Activated T-helper 2 cell treated with anti-CD3 and anti-CD28 coated beads, Interferon-gamma antibody, Interleukin-2, Interleukin-4, amounts not matched to agents 10 μg/mL and 5 μg/mL and 100 μg/mL, durations not matched to agents 14 hours and 24 hours and 36 hours (primary cell): ENCODE measurements around the gene SHMT2. TPM values are rescaled to one million over a fixed set of nuclear protein-coding genes. Genes with fewer than 3 reads are reported as not detected.
"Not testable (repeated sequence)": the region's sequence is repeated elsewhere in the genome, so short reads cannot be mapped to it uniquely, and the experiment has no call there.

Experiments
- DNase-seq: peaks from one replicate; pipeline ENCODE4 v3.0.0; 2021; ENCODE audit warnings: low spot score
- H3K27ac Mint-ChIP-seq: one replicate; pipeline ENCODE4 v1.8.0; 2021; ENCODE audit warnings: mixed read lengths
- H3K27me3 Mint-ChIP-seq: one replicate; pipeline ENCODE4 v1.8.0; 2021; ENCODE audit warnings: low read depth, mixed read lengths
- H3K36me3 Mint-ChIP-seq: one replicate; pipeline ENCODE4 v1.8.0; 2021; ENCODE audit warnings: low read depth, mixed read lengths
- H3K4me1 Mint-ChIP-seq: one replicate; pipeline ENCODE4 v1.8.0; 2021; ENCODE audit warnings: low read depth, mixed read lengths
- H3K4me3 Mint-ChIP-seq: one replicate; pipeline ENCODE4 v1.8.0; 2021; ENCODE audit warnings: low read depth, mild to moderate bottlenecking, moderate library complexity, mixed read lengths
- H3K9me3 Mint-ChIP-seq: one replicate; pipeline ENCODE4 v1.8.0; 2021; ENCODE audit warnings: mixed read lengths
- intact Hi-C: fragments of 100-400 bp; cut with micrococcal nuclease; formaldehyde crosslinking; loops from one replicate; pipeline ENCODE4 v1.15.1; 2023
- total RNA-seq: library from RNA; stranded (reverse); gene quantifications from 2 replicates; pipeline ENCODE4 v1.2.3, GENCODE V29; 2022

Gene SHMT2
- total RNA-seq, 1 donor from 2014 or later: 295 TPM

GRCh38 chr12:57280211-57281062 is 50.9 kb downstream of the SHMT2 start:
- H3K9me3 Mint-ChIP-seq: no peaks in the 10 kb centered on the region
- H3K4me1 Mint-ChIP-seq: peaks cover 23% of the 10 kb centered on the region
- H3K27me3 Mint-ChIP-seq: no peaks in the 10 kb centered on the region
- intact Hi-C loops: loop anchor here (5.0 kb wide), 1 partner anchor 177 kb away; the partner anchor contains the start of genes GLI1 and INHBE
- H3K27ac Mint-ChIP-seq: peak overlapping the region; percentile 92
- H3K4me3 Mint-ChIP-seq: peak overlapping the region; percentile 46
- peak; percentile 68 for DNase-seq
- peaks cover 57% of the 10 kb centered on the region for H3K36me3 Mint-ChIP-seq

- peaks cover 61% of the 10 kb centered on the region for H3K36me3 Mint-ChIP-seq
- peaks cover 22% of the 10 kb centered on the region for H3K4me1 Mint-ChIP-seq
- not testable (repeated sequence) for H3K9me3 Mint-ChIP-seq, DNase-seq, H3K4me3 Mint-ChIP-seq, H3K27ac Mint-ChIP-seq, H3K27me3 Mint-ChIP-seq
- intact Hi-C loops: loop anchor here (5.0 kb wide), 1 partner anchor 175 kb away; the partner anchor contains the start of genes GLI1 and INHBE
Observed at GRCh38 chr12:57282073-57282472, 52.6 kb downstream of the SHMT2 start.

Other genes starting within 250 kb of the SHMT2 start
- gene ZBTB39, start 223.2 kb upstream of the SHMT2 start, total RNA-seq: 10.5 and 10.6 TPM in 2 replicates
- gene TAC3, start 213.2 kb upstream of the SHMT2 start, total RNA-seq: not detected in 2 replicates
- gene MYO1A, start 179.6 kb upstream of the SHMT2 start, total RNA-seq: 2.4 and 4.2 TPM in 2 replicates
- gene NEMP1, start 150.9 kb upstream of the SHMT2 start, total RNA-seq: 79.8 and 86.7 TPM in 2 replicates
- 72.8 and 74.7 TPM in 2 replicates for gene NAB2, start 140.6 kb upstream of the SHMT2 start, total RNA-seq
- gene STAT6, start 118.3 kb upstream of the SHMT2 start, total RNA-seq: 333 and 341 TPM in 2 replicates
- gene LRP1, start 101.2 kb upstream of the SHMT2 start, total RNA-seq: 1.8 and 2.1 TPM in 2 replicates
- not detected in 2 replicates for gene LRP1-AS, start 82.1 kb upstream of the SHMT2 start, total RNA-seq
- 0.82 and 0.90 TPM in 2 replicates for gene NXPH4, start 12.9 kb upstream of the SHMT2 start, total RNA-seq
- 5.6 and 6.1 TPM in 2 replicates for gene STAC3, start 21.5 kb downstream of the SHMT2 start, total RNA-seq
- 44.9 and 46.9 TPM in 2 replicates for gene R3HDM2, start 201.3 kb downstream of the SHMT2 start, total RNA-seq
- 0.14 TPM in 2 replicates for gene INHBC, start 205.1 kb downstream of the SHMT2 start, total RNA-seq
- 0.25 and 0.39 TPM in 2 replicates for gene INHBE, start 225.6 kb downstream of the SHMT2 start, total RNA-seq
- 1.3 and 1.5 TPM in 2 replicates for gene GLI1, start 230.1 kb downstream of the SHMT2 start, total RNA-seq